Measurements from ENCODE around the gene KIF21B.

DNA sequence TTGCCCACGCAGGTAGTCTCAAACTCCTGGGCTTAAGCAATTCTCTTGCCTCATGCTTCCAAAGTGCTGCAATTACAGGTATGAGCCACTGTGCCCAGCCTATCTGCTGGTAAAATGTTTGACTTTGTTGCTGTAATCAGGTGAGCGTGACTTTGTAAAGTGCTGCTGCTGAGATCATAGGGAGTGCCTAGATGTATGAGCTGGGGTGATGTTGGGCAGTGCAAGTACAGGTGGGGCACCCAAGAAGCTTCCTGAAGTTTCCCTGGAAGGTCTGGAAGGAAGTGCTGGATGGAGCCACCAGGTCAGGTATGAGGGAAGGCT lies 43.1 kb downstream of the KIF21B start:
- TF ChIP-seq, protein P1, sequence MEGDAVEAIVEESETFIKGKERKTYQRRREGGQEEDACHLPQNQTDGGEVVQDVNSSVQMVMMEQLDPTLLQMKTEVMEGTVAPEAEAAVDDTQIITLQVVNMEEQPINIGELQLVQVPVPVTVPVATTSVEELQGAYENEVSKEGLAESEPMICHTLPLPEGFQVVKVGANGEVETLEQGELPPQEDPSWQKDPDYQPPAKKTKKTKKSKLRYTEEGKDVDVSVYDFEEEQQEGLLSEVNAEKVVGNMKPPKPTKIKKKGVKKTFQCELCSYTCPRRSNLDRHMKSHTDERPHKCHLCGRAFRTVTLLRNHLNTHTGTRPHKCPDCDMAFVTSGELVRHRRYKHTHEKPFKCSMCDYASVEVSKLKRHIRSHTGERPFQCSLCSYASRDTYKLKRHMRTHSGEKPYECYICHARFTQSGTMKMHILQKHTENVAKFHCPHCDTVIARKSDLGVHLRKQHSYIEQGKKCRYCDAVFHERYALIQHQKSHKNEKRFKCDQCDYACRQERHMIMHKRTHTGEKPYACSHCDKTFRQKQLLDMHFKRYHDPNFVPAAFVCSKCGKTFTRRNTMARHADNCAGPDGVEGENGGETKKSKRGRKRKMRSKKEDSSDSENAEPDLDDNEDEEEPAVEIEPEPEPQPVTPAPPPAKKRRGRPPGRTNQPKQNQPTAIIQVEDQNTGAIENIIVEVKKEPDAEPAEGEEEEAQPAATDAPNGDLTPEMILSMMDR (IDR thresholded peaks at IDR 0.05 in 2 of 3, conservative IDR thresholded peaks at IDR 0.05 in 1 of 3; ENCODE audit: insufficient read depth in 2 of 3, low read depth in 1 of 3, low read length in 3 of 3) = no peak
- TF ChIP-seq ZNF76 (CRISPR knock-in tag; IDR thresholded peaks at IDR 0.05; ENCODE audit: borderline replicate concordance) = no peak
- TF ChIP-seq HNRNPH1 (optimal IDR thresholded peaks at IDR 0.05; ENCODE audit: low read depth, low read length) = no peak
- no peak for TF ChIP-seq EP300 (IDR thresholded peaks at IDR 0.05; ENCODE audit: low read length)
- no peak for TF ChIP-seq ZBTB7A (IDR thresholded peaks at IDR 0.05; ENCODE audit: borderline replicate concordance, control insufficient read depth, low read depth, low read length)
- no peak for TF ChIP-seq ZNF165 (CRISPR knock-in tag; IDR thresholded peaks at IDR 0.05; ENCODE audit: borderline replicate concordance)
- TF ChIP-seq, protein P2, sequence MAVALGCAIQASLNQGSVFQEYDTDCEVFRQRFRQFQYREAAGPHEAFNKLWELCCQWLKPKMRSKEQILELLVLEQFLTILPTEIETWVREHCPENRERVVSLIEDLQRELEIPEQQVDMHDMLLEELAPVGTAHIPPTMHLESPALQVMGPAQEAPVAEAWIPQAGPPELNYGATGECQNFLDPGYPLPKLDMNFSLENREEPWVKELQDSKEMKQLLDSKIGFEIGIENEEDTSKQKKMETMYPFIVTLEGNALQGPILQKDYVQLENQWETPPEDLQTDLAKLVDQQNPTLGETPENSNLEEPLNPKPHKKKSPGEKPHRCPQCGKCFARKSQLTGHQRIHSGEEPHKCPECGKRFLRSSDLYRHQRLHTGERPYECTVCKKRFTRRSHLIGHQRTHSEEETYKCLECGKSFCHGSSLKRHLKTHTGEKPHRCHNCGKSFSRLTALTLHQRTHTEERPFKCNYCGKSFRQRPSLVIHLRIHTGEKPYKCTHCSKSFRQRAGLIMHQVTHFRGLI (CRISPR knock-in tag; IDR thresholded peaks at IDR 0.05) = no peak
- TF ChIP-seq ADNP (tag; IDR thresholded peaks at IDR 0.05) = no peak
